K562 (cell line): ENCODE measurements around the gene TNFRSF13B. TPM values are rescaled to one million over a fixed set of nuclear protein-coding genes. Genes with fewer than 3 reads are reported as not detected.

Experiments
- DEAF1 ChIP-seq: fragments of 450-650 bp; formaldehyde crosslinking; IDR thresholded peaks from 2 replicates; pipeline ENCODE4 v1.4.0; 2020; ENCODE audit warnings: mild to moderate bottlenecking, moderate library complexity
- L3MBTL2 ChIP-seq: fragments of 450-650 bp; IDR thresholded peaks from 2 replicates; pipeline ENCODE4 v1.6.1; 2016; ENCODE audit warnings: mild to moderate bottlenecking, moderate library complexity
- RAD21 ChIP-seq, 2 experiments: fragments of 250-450 bp in 1 of 2; fragments of 450-650 bp in 1 of 2; sonication (Bioruptor Pico) in 1 of 2; formaldehyde crosslinking in 1 of 2; IDR thresholded peaks in 1 of 2; conservative IDR thresholded peaks in 1 of 2; 2 replicates each; pipeline versions ENCODE4 v1.4.0 to v1.8.0; 2020 to 2022; ENCODE audit warnings: mild to moderate bottlenecking in 2 of 2, moderate library complexity in 1 of 2
- REST ChIP-seq, 2 experiments: fragments of 450-650 bp; formaldehyde crosslinking in 1 of 2; IDR thresholded peaks; 2 replicates each; pipeline versions ENCODE4 v1.4.0 to v1.6.1; 2014 to 2020; ENCODE audit warnings: mild to moderate bottlenecking in 2 of 2, borderline replicate concordance in 1 of 2, low read depth in 1 of 2
- ZBTB7A ChIP-seq: IDR thresholded peaks from 2 replicates; pipeline ENCODE4 v1.6.1; 2011; ENCODE audit warnings: low read depth, mild to moderate bottlenecking, low read length, moderate library complexity, borderline replicate concordance; ENCODE audit not compliant: control insufficient read depth
- polyA plus RNA-seq, 8 experiments: library from polyadenylated mRNA; depleted of rRNA in 4 of 8; stranded (reverse) in 5 of 8; unstranded in 3 of 8; fragments of >200 nt; fragmentation: Nextera tagmentation in 2 of 8; fragmentation: Illumina TruSeq in 1 of 8; extraction: Ambion mirVana in 2 of 8; extraction: Trizol in 1 of 8; gene quantifications; 2 replicates each; pipeline versions ENCODE4 v1.2.1 to v1.2.3, GENCODE V29; 2011 to 2014; ENCODE audit warnings: inconsistent platforms in 1 of 8, missing spikeins in 1 of 8
- total RNA-seq, 7 experiments: library from RNA; depleted of rRNA in 6 of 7; stranded (reverse); fragments of >200 nt in 6 of 7; fragmentation: Illumina TruSeq in 2 of 7; extraction: Trizol in 2 of 7; gene quantifications; 2 replicates each; pipeline versions ENCODE4 v1.2.1 to v1.2.3, GENCODE V29; 2011 to 2021; ENCODE audit warnings: low replicate concordance in 1 of 7

Gene TNFRSF13B
- total and polyA plus RNA-seq, 9 of the 15 experiments (the other 6 are each of a cell fraction or from before 2014, with no cell fraction given), result not detected

GRCh38 chr17:17001874-17002520 lies 30.1 kb upstream of the TNFRSF13B start (continued):
- TF ChIP-seq REST (IDR thresholded peaks at IDR 0.05; ENCODE audit: borderline replicate concordance) (peak; percentile 78), REST (CRISPR knock-in tag; IDR thresholded peaks at IDR 0.05; ENCODE audit: low read depth) (no peak), L3MBTL2 (no peak), RAD21 (CRISPR knock-in tag; conservative IDR thresholded peaks at IDR 0.05 in 1 of 2, IDR thresholded peaks at IDR 0.05 in 1 of 2) (peak; percentile 80 to 88), ZBTB7A (peak; percentile 28; the same call in 1 of the 2 replicates), DEAF1 (CRISPR knock-in tag) (peak; percentile 57; the same call in 1 of the 2 replicates)
